ENCODE results near the gene FUT7.
"Not testable (repeated sequence)": the region's sequence is repeated elsewhere in the genome, so short reads cannot be mapped to it uniquely, and the experiment has no call there.

Gene FUT7

GRCh38 chr9:137066096-137066861, 34.4 kb upstream of the FUT7 start:
- no peak for DNase-seq (ENCODE audit: low spot score)

- no peak for DNase-seq (ENCODE audit: low spot score)
Observed at GRCh38 chr9:137065336-137065967, 33.6 kb upstream of the FUT7 start.

DNA sequence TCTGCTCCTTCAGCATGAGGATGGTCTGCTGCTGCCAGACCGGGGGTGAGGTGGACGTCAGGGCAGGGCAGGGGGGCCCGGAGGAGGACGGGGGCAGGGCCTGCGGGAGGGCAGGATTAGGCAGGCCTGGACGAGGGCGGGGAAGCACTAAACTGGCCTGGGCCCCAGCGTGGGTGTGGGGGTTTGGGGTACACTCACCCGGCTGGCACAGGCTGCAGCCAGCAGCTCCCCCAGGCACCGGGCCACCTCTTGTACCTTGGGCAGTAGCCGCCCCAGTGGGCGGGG, 32.9 kb upstream of the FUT7 start:
- no peak for DNase-seq (ENCODE audit: low spot score)

- DNase-seq (ENCODE audit: low spot score): peak; percentile 56
Observed at GRCh38 chr9:137064027-137064879, 32.4 kb upstream of the FUT7 start.

GRCh38 chr9:137063311-137064026, 31.6 kb upstream of the FUT7 start:
- no peak for DNase-seq (ENCODE audit: low spot score)

GRCh38 chr9:137062798-137063197, 30.9 kb upstream of the FUT7 start:
- not testable (repeated sequence) for DNase-seq (ENCODE audit: low spot score)

DNA sequence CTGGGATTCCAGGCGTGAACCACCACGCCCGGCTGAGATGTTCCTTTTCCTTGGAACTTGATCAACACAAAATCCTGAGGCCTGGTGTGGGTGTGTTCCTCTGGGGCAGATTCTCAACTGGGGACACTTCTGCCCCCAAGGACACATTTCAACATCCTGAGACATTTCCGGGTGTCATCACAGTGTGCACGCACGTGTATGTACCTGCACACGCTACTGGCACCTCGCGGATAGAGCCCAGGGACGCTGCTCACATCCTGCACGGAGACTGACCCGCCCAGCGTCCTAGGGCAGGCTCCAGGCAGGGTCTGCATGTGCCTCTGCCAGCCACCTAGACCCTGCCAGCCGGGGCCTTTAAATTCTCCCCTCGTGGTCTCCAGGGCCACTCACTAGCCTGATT, 30.5 kb upstream of the FUT7 start:
- DNase-seq (ENCODE audit: low spot score): no peak

GRCh38 chr9:137058521-137059234, 26.8 kb upstream of the FUT7 start:
- DNase-seq (ENCODE audit: low spot score): peak; percentile 58

- no peak for DNase-seq (ENCODE audit: low spot score)
Observed at GRCh38 chr9:137057545-137057944, 25.7 kb upstream of the FUT7 start.

- DNase-seq (ENCODE audit: low spot score): no peak
Observed at GRCh38 chr9:137056739-137057415, 25.0 kb upstream of the FUT7 start.

DNA sequence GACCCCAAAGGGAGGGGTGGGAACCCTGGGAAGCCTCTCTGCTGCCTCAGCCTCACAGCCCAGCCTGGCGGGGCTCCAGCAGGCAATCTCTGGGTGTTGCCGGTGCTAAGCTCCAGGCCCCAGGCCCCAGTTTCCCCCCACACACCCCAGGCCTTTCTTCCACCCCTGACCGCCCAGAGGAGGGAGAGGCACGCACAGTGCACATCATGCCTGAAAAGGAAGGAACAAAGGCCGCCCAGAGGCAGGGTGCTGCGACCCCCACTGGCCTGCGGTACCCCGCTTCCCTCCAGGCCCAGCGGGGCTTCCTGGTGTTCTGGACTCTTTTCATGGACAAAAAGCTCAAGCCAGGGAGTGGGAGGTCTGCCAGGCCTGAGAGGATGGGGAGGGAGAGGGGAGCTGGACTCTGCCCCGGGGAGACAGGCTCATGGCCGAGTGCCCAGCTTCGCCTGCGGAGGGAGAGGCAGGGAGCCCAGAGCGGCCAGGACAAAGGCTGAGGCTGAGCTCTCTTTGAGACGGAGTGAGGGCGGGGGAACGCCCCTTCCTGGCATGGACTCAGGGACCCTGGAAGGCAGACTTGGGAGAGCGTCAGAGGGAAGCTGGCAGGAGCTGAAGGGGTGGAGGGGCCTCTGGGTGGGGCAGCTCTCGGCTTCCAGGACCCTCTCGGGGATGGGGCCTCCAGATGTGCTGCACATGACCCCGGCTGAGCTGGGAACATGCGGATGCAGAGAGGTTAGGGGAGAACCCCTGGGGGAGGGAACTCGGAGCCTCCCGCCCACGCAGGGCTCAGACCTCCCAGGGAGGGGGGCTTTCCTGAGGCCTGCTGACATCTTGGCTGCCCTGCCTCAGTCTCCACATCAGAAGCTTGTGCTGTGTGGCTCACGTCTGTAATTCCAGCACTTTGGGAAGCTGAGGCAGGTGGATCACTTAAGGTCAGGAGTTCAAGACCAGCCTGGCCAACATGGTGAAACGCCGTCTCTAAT, 23.8 kb upstream of the FUT7 start:
- DNase-seq (ENCODE audit: low spot score): no peak

DNA sequence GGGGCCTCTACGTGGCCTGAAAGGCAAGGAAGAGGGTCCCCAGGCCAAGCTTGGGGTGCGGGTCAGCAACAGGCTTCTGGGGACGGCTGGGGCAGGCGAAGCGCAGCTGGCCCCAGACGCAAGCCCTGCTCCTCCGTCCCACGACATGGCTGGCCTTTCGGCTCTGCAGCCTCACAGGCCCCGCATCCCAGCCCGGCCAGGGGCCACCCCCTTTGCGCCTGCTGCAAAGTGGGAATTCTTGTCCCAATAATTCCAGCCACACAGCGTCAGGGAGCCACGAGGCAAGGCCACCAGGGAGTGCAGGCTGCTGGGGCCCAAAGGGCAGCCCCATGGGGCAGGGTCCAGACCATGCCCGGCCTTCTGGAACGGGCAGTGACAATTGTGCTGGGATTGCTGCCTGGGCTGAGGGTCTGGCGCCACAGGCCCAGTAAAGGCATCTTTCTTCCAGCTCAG, 23.1 kb upstream of the FUT7 start:
- no peak for DNase-seq (ENCODE audit: low spot score)

GRCh38 chr9:137053944-137054931, 22.4 kb upstream of the FUT7 start, which contains the start of gene ENTPD2:
Gene ENTPD2, minus strand, starts transcription at chr9:137054061. Its CDS starts 64 bp downstream, at chr9:137053997.
- no peak for DNase-seq (ENCODE audit: low spot score)

- DNase-seq (ENCODE audit: low spot score): no peak
Observed at GRCh38 chr9:137052998-137053943, 21.4 kb upstream of the FUT7 start.

- no peak for DNase-seq (ENCODE audit: low spot score)
Observed at GRCh38 chr9:137052293-137052692, 20.4 kb upstream of the FUT7 start.

- DNase-seq (ENCODE audit: low spot score): no peak
Observed at GRCh38 chr9:137051145-137051724, 19.3 kb upstream of the FUT7 start.

GRCh38 chr9:137050570-137050969, 18.7 kb upstream of the FUT7 start:
- DNase-seq (ENCODE audit: low spot score): no peak

Data from NAMALWA (cell line).